ENCODE results near the gene ARPC1B. TPM values are rescaled to one million over a fixed set of nuclear protein-coding genes. Genes with fewer than 3 reads are reported as not detected.
"Not testable (repeated sequence)": the region's sequence is repeated elsewhere in the genome, so short reads cannot be mapped to it uniquely, and the experiment has no call there.

The ARPC1B gene
- total RNA-seq, 4 donors from 2014 or later, result 221 to 387 (median 302) TPM

DNA sequence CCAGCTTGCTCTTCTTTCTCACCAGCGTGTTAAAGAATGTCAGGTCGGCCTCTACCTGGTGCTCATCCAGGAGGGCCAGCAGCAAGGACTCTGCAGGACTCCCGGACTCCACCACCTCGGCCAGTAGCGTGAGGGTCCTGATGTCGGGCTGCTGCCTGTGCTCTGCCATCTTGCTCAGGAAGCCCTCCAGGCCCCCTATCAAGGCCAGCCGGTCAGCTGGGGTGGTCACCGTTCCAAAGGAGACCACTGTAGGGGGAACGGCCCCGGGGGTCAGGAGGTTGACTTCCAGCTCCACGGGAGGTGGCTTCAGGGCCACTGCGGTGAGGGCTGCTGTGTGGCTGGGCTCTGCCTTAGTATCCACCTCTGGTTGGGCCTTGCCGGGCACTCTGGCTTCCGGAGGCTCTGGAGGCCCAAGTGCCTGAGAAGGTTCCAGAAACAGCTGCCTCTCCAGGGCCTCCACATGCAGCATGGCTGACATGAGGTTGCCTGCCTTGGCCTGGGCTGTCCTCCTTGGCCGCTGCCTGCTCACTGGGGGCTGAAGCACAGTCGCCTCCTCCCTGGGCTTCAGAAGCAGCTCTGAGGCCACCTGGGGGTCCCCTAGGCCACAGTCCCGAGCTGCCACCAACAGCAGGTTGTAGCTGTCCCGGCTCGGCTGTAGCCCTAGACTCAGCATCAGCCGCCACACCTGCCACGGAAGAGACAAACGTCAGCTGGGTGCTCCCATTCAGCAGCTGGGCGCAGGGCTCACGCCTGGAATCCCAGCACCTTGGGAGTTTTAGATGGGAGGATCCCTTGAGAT, 50.6 kb downstream of the ARPC1B start:
- ATAC-seq (ENCODE audit: low FRiP score), result no peak
- DNase-seq (ENCODE audit: low spot score), result no peak
- TF ChIP-seq CTCF (IDR thresholded peaks at IDR 0.05), result no peak

- ATAC-seq (ENCODE audit: low FRiP score), result no peak
- DNase-seq (ENCODE audit: low spot score), result no peak
- TF ChIP-seq CTCF (IDR thresholded peaks at IDR 0.05), result no peak
These were observed 54.5 kb downstream of the ARPC1B start for GRCh38 chr7:99428972-99429566.

DNA sequence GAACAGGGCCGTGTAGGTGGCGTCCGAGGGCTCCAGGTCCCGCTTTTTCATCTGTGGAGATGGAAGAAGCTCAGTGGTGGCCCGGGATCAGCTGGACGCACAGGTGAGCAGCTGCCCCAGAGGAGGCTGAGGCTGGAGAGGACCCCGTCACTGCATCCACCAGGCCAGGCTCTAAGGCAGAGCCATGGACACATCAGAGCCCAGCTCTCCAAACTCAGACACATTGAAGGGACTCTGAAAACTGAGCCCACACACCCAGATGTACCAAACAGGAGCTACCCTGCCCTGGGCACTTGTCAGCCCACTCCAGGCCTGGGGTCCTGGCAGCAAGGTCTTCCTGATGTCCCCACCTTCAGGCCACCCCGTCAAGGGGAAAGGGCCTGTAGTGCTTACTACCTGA, 55.2 kb downstream of the ARPC1B start:
- no peak for TF ChIP-seq CTCF (IDR thresholded peaks at IDR 0.05)
- ATAC-seq (ENCODE audit: low FRiP score), result no peak

DNA sequence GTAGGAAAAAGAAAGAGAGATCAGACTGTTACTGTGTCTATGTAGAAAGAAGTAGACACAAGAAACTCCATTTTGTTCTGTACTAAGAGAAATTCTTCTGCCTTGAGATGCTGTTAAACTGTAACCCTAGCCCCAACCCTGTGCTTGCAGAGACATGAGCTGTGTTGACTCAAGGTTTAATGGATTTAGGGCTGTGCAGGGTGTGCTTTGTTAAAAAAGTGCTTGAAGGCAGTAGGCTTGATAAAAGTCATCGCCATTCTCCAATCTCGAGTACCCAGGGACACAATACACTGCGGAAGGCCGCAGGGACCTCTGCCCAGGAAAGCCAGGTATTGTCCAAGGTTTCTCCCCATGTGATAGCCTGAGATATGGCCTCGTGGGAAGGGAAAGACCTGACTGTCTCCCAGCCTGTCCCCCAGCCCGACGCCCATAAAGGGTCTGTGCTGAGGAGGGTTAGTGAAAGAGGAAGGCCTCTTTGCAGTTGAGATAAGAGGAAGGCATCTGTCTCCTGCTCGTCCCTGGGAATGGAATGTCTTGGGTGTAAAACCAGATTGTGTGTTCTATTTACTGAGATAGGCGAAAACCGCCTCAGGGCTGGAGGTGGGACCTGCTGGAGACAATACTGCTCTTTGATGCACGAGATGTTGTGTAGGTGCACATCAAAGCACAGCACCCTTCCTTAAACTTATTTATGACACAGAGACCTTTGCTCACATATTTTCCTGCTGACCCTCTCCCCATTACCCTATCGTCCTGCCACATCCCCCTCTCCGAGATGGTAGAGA, 57.4 kb downstream of the ARPC1B start:
- not testable (repeated sequence) for DNase-seq (ENCODE audit: low spot score); ATAC-seq (ENCODE audit: low FRiP score)

More for the DNA sequence above, 55.2 kb downstream of the ARPC1B start:
- DNase-seq (ENCODE audit: low spot score), result no peak

DNA sequence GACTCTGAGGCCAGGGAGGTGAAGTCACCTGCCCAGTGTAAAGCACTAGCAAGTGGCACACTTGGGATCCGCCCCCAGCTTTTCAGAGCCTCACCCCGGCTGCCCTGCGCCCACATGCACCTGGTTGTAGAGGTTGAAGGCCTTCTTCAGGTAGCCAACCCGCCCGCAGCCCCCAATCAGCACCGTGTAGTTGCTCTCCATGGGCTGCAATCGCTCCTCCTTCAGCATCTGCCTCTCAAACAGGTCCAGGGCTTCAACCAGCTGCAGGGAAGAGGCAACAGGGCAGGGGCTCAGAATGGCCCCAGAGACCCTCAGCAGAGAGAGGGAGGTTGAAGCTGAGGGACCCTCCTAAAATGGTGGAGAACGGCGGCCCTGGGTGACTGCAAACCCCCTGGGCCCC, 58.6 kb downstream of the ARPC1B start:
- no peak for TF ChIP-seq CTCF (IDR thresholded peaks at IDR 0.05)
- DNase-seq (ENCODE audit: low spot score) (no peak), ATAC-seq (ENCODE audit: low FRiP score) (no peak)

DNA sequence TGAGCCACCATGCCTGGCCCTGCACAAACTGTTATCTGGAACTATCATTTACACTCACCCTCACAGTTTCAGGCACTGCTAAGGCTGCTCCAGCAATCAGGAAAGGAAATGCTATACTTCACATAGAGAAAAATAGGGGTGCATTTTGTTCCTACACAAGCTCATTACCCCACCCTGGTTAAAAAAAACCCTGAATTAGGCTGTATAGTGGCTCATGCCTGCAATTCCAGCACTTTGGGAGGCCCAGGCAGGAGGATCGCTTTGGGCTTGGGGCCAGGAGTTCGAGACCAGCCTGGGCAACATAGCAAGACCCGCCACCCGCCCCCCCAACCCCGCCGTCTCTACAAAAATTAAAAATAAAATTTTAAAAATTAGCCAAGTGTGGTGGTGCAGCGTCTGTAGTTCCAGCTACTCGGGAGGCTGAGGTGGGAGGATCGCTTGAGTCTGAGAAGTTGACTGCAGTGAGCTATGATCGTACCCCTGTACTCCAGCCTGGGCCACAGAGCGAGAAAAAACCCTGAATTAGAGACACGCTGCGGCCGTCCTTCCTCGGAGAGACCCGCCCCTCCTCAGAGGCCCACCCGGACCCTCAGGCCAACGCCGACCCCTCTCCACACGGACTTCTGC, 63.5 kb downstream of the ARPC1B start:
- TF ChIP-seq CTCF (IDR thresholded peaks at IDR 0.05), result no peak
- ATAC-seq (ENCODE audit: low FRiP score) (peak; percentile 10), DNase-seq (ENCODE audit: low spot score) (no peak)
